Psoas muscle (tissue), 8 donors: ENCODE data around the gene NPTN. TPM values are rescaled to one million over a fixed set of nuclear protein-coding genes. Genes with fewer than 3 reads are reported as not detected.

Experiments used
- ATAC-seq, 4 donors: fragments of 200-7000 bp; cut with Tn5 transposase; one replicate each; pipeline ENCODE4 v1.9.1; 2020; ENCODE audit warnings: moderate library complexity in 3 of 4, mild to moderate bottlenecking in 2 of 4
- DNase-seq, 2 donors: peaks; one replicate each; pipeline ENCODE4 v3.0.0-alpha.2; 2020
- H3K27ac ChIP-seq: fragments of 200-600 bp; one replicate; pipeline ENCODE4 v1.8.0; 2022
- H3K27me3 ChIP-seq, 3 donors: fragments of 200-600 bp in 1 of 3; one replicate each; pipeline versions ENCODE4 v1.6.1 to v1.8.0; 2013 to 2022; ENCODE audit warnings: low read length in 2 of 3, mild to moderate bottlenecking in 2 of 3, moderate library complexity in 1 of 3; ENCODE audit not compliant: insufficient read depth in 3 of 3
- H3K36me3 ChIP-seq, 2 donors: fragments of 200-600 bp in 1 of 2; one replicate each; pipeline versions ENCODE4 v1.6.1 to v1.8.0; 2013 to 2022; ENCODE audit warnings: low read depth in 1 of 2, mild to moderate bottlenecking in 1 of 2, moderate library complexity in 1 of 2; ENCODE audit not compliant: insufficient read depth in 1 of 2
- H3K4me1 ChIP-seq: fragments of 200-600 bp; one replicate; pipeline ENCODE4 v1.8.0; 2022
- H3K4me3 ChIP-seq: fragments of 200-600 bp; one replicate; pipeline ENCODE4 v1.8.0; 2022; ENCODE audit warnings: mild to moderate bottlenecking
- H3K9me3 ChIP-seq: fragments of 200-600 bp; one replicate; pipeline ENCODE4 v1.8.0; 2022
- WGBS, 3 donors: extraction: QIAGEN DNeasy Blood & Tissue Kit; methylation state at CpG; one replicate each; pipeline versions ENCODE4 v1.1.6 to v1.1.7; 2013; 5-methylcytosine and 5-hydroxymethylcytosine counted together
- intact Hi-C, 2 donors: fragments of 100-400 bp; cut with DNase I; formaldehyde crosslinking; loops; one replicate each; pipeline versions ENCODE4 v1.11.0 to v1.14.2; 2022
- polyA plus RNA-seq, 3 donors: library from polyadenylated mRNA; stranded (reverse); fragments of 200-250 nt; gene quantifications; one replicate each; pipeline ENCODE4 v1.2.3, GENCODE V29; 2013
- total RNA-seq, 4 donors: library from RNA; stranded (reverse); fragmentation: NEBNext Ultra II Directional in 2 of 4; extraction: Animal tissue kit (Norgen Biotek cat#: 25700) in 2 of 4; gene quantifications; one replicate each; pipeline versions ENCODE4 v1.2.1 to v1.2.4, GENCODE V29; 2021 to 2023
- TF ChIP-seq, protein P1 (sequence below): fragments of 200-600 bp; IDR thresholded peaks from one replicate; pipeline ENCODE4 v1.8.0; 2022; ENCODE audit warnings: antibody characterized with exemption
- donor health status: healthy with polysubstance abuse.
- donor health status: DM: no; HTN: no; CAD: no; lungs with moderate emphysema.
- donor health status: Bipolar disorder and iron deficiency.
- donor health status: healthy.
- donor health status: DM: yes; HTN: yes; CAD: no.
- donor health status: DM: no; HTN: no; CAD: no.
- donor health status: DM: no; HTN: no; CAD: no.
- donor health status: DM: yes; HTN: yes; CAD: no.

The NPTN gene
- total and polyA plus RNA-seq, 7 donors, result 26.3 to 41.1 (median 32.1) TPM

DNA sequence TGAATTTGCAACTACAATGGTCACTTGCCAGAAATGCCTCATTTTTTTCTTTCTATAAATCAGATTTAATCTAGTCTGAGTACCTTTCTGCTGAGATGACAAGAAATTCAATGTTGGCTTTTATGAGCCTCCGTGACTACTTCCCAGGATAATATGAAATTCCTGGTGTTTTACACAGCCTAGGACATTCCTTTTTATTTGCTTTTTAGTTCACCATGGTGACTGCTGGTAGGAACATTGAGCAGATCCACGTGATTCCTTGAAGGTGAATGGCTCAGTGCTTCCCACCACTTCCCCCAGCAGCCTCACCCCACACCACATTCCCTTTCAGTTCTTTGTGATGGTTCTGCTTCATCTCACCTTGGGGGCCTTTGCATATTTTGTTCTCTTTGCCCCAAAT is 4.3 kb upstream of the NPTN start:
- Histone ChIP-seq H3K36me3 (no peaks in the 10 kb centered on the region), H3K4me1 (peaks cover 6% of the 10 kb centered on the region), H3K4me3 (no peak overlapping the region), H3K9me3 (no peaks in the 10 kb centered on the region), H3K27me3 (no peaks in the 10 kb centered on the region), H3K27ac (no peak overlapping the region)
- no peak for ATAC-seq
- intact Hi-C loops, result loop anchor here (5.0 kb wide), 3 partner anchors 40 to 65 kb away; no protein-coding TSS in a partner anchor
- 34 to 54% (median 44%) methylated on average over 2 of the region's 2 CpGs for WGBS, 3 donors
- TF ChIP-seq, protein P1, sequence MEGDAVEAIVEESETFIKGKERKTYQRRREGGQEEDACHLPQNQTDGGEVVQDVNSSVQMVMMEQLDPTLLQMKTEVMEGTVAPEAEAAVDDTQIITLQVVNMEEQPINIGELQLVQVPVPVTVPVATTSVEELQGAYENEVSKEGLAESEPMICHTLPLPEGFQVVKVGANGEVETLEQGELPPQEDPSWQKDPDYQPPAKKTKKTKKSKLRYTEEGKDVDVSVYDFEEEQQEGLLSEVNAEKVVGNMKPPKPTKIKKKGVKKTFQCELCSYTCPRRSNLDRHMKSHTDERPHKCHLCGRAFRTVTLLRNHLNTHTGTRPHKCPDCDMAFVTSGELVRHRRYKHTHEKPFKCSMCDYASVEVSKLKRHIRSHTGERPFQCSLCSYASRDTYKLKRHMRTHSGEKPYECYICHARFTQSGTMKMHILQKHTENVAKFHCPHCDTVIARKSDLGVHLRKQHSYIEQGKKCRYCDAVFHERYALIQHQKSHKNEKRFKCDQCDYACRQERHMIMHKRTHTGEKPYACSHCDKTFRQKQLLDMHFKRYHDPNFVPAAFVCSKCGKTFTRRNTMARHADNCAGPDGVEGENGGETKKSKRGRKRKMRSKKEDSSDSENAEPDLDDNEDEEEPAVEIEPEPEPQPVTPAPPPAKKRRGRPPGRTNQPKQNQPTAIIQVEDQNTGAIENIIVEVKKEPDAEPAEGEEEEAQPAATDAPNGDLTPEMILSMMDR, result no peak
- no peak for DNase-seq

DNA sequence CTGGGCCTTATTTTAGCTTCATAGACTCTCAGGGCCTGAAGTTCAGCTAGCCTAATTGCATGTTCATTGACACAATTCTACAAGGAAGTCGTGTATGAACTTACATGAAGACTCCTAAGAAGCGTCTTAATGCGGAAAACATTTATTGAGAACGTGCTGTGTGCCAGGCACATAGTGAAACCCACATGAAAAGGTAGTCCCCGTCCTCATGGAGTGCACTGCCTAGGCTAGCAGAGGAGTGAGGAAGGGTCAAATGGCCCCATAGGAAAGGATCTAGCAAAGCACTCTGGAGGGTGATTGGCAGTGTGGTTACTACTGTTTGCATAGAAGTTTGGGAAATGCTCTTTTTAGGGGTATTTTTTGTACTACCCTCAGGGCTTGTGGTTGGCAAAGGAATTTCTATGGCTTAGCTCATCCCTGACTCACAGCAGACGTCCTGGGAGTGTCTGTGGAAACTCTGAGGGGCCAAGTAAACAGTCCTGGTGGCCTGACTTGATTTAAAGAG is 854 bp upstream of the NPTN start:
- ATAC-seq, result no peak
- intact Hi-C loops, result loop anchor here (2.0 to 5.0 kb wide), 2 partner anchors 37 to 69 kb away; no protein-coding TSS in a partner anchor
- H3K4me3 ChIP-seq, result peak overlapping the region; percentile 85
- WGBS, 3 donors, result 56 to 59% (median 57%) methylated on average over 6 of the region's 6 CpGs
- no peaks in the 10 kb centered on the region for H3K27me3 ChIP-seq
- no peak for DNase-seq
- no peaks in the 10 kb centered on the region for H3K36me3 ChIP-seq
- no peaks in the 10 kb centered on the region for H3K9me3 ChIP-seq
- H3K27ac ChIP-seq, result peak overlapping the region; percentile 81
- TF ChIP-seq, protein P1, result no peak
- peaks cover 35% of the 10 kb centered on the region for H3K4me1 ChIP-seq

DNA sequence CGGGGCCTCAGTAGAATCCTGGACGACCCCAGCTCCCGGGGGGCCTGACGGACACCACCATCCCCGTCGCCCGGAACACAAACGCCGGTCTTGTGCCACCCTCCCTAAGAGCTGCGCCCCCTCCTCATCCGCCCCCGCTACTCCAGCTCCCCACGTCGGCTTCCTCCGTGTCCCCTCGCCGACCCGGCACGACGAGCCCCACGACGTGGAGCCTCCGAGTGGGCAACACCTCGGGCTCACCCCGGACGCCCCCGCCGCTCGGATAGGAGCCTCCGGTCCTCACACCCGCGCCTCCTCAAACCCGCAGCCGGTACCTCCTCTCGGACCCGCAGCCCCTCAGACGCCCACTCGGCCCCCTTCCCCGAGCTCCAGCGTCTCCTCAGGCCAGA is 525 bp downstream of the NPTN start:
- H3K36me3 ChIP-seq, result no peaks in the 10 kb centered on the region
- intact Hi-C loops, result loop anchor here (2.0 to 5.0 kb wide), 2 partner anchors 35 to 68 kb away; no protein-coding TSS in a partner anchor
- H3K4me1 ChIP-seq, result peaks cover 49% of the 10 kb centered on the region
- WGBS, 3 donors, result 0 to 1% (median 0%) methylated on average over 36 to 40 of the region's 40 CpGs
- no peaks in the 10 kb centered on the region for H3K9me3 ChIP-seq
- peak overlapping the region; percentile 85 for H3K4me3 ChIP-seq
- H3K27me3 ChIP-seq, result no peaks in the 10 kb centered on the region
- peak in 2 of 4 donors; percentile 0 to 1 for ATAC-seq
- H3K27ac ChIP-seq, result peak overlapping the region; percentile 81
- no peak for DNase-seq
- TF ChIP-seq, protein P1, result no peak

DNA sequence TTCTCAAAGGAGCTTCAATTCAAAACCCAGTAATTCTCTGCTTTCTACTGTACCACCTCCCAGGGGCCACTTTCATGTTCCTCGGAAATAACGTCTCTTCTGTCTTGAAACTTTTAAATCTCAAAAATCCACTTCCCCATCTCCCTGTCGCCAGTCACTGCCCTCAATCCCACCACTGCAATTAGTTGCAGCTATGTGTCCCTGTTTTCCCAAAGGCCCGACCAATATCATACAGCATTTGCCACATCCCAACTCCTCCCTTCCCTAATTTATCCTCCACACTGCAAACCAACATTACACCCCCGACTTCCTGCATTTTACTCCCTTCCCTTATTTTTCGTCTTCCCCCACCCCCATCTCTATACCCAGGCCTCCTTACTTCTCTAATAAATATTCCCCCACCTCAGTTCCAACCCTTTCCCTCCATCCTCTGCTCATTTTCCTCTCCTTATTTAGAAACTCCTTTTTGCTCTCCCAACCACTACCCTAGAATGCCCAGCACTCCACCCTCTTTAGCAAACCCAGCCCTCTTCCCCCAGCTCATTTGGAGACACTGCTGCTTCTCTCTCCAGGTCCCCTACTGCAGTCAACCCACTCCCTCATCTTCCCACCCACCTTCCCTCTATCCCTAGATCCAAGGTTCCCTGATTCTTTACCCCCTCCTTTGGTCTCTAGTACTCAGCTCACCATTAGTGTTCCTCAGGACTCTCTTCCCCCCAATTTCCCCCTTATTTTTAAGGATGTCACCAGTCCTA is 1.1 kb downstream of the NPTN start:
- Histone ChIP-seq H3K27ac (peak overlapping the region; percentile 81), H3K27me3 (no peaks in the 10 kb centered on the region), H3K9me3 (no peaks in the 10 kb centered on the region), H3K4me1 (peaks cover 54% of the 10 kb centered on the region), H3K36me3 (no peaks in the 10 kb centered on the region), H3K4me3 (peak overlapping the region; percentile 85)
- intact Hi-C loops, result loop anchor here (2.0 to 5.0 kb wide), 2 partner anchors 35 to 67 kb away; no protein-coding TSS in a partner anchor
- DNase-seq (no peak), ATAC-seq (peak in 1 of 4 donors; percentile 7)
- WGBS, 3 donors, result 13 to 20% (median 16%) methylated on average over 6 of the region's 6 CpGs
- TF ChIP-seq, protein P1, result no peak
